GM12892 (cell line): ENCODE measurements around the gene MREG.

Experiments
- POLR2A ChIP-seq: IDR thresholded peaks from 2 replicates; pipeline ENCODE4 v1.6.1; 2011; ENCODE audit warnings: low read depth, low read length, control low read depth
- POLR2AphosphoS5 ChIP-seq: IDR thresholded peaks from 2 replicates; pipeline ENCODE4 v1.6.1; 2011; ENCODE audit warnings: low read depth, low read length, control low read depth
- TAF1 ChIP-seq: IDR thresholded peaks from 2 replicates; pipeline ENCODE4 v1.6.1; 2011; ENCODE audit warnings: low read depth, mild to moderate bottlenecking, control low read depth, low read length, borderline replicate concordance

DNA sequence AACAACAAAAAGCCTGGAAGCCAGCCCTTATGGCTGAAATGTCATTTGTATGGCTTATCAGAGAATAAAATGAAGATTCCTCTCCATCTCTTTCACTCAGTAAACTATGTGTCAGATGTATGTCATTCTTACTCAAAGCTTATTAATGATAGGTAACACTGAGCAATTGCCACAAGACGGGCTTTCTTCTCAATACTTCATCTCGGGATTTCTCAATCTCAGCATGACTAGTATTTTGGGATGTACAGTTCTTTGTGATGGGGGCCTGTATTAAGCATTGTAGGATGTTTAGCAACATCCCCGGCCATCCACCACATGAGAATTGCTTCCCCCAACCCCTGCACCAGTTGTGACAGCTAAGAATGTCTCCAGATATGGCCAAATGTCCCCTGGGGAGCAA, 80.2 kb downstream of the MREG start:
- no peak for TF ChIP-seq POLR2A
- no peak for TF ChIP-seq POLR2AphosphoS5
- TF ChIP-seq TAF1, result no peak
